HepG2 (cell line): Measurements from ENCODE around the gene KCTD13. TPM values are rescaled to one million over a fixed set of nuclear protein-coding genes. Genes with fewer than 3 reads are reported as not detected.

ENCODE experiments used
- ERF ChIP-seq: IDR thresholded peaks from 2 replicates; pipeline ENCODE4 v1.6.1; 2018; ENCODE audit warnings: missing biosample characterization, missing genetic modification reagents
- FOXA1 ChIP-seq, 2 experiments: fragments of 450-650 bp in 1 of 2; sonication (generic) in 1 of 2; formaldehyde crosslinking in 1 of 2; IDR thresholded peaks; 2 replicates each; pipeline versions ENCODE4 v1.4.0 to v1.6.1; 2016 to 2020; ENCODE audit warnings: missing genetic modification reagents in 1 of 2
- GLI4 ChIP-seq: sonication (generic); formaldehyde crosslinking; IDR thresholded peaks from 2 replicates; pipeline ENCODE4 v1.5.1; 2020; ENCODE audit warnings: missing genetic modification reagents, mild to moderate bottlenecking, moderate library complexity, borderline replicate concordance
- HES4 ChIP-seq: sonication (generic); formaldehyde crosslinking; IDR thresholded peaks from 2 replicates; pipeline ENCODE4 v1.9.0; 2021; ENCODE audit warnings: mild to moderate bottlenecking, missing genetic modification reagents, borderline replicate concordance
- HMG20A ChIP-seq: IDR thresholded peaks from 2 replicates; pipeline ENCODE4 v1.6.1; 2016; ENCODE audit warnings: borderline replicate concordance
- HMGXB3 ChIP-seq: sonication (generic); formaldehyde crosslinking; IDR thresholded peaks from 2 replicates; pipeline ENCODE4 v1.4.0; 2020; ENCODE audit warnings: missing genetic modification reagents, borderline replicate concordance
- JUNB ChIP-seq: sonication (generic); formaldehyde crosslinking; IDR thresholded peaks from 2 replicates; pipeline ENCODE4 v1.8.0; 2022; ENCODE audit warnings: missing genetic modification reagents, mild to moderate bottlenecking, borderline replicate concordance
- KAT8 ChIP-seq: IDR thresholded peaks from 2 replicates; pipeline ENCODE4 v1.6.1; 2016; ENCODE audit warnings: missing genetic modification reagents, missing compliant biosample characterization
- MXI1 ChIP-seq: IDR thresholded peaks from 3 replicates; pipeline ENCODE4 v1.6.1; 2012; ENCODE audit warnings: low read depth, low read length, inconsistent platforms, borderline replicate concordance
- NFRKB ChIP-seq: fragments of 450-650 bp; IDR thresholded peaks from 2 replicates; pipeline ENCODE4 v1.6.1; 2017
- RFXANK ChIP-seq: IDR thresholded peaks from 2 replicates; pipeline ENCODE4 v1.6.1; 2016
- RFXAP ChIP-seq: sonication (generic); formaldehyde crosslinking; IDR thresholded peaks from 2 replicates; pipeline ENCODE4 v1.4.0; 2020; ENCODE audit warnings: missing genetic modification reagents, borderline replicate concordance
- RXRB ChIP-seq: IDR thresholded peaks from 2 replicates; pipeline ENCODE4 v1.6.1; 2016; ENCODE audit warnings: borderline replicate concordance, missing genetic modification reagents, missing compliant biosample characterization
- SNAPC5 ChIP-seq: sonication (generic); formaldehyde crosslinking; IDR thresholded peaks from 2 replicates; pipeline ENCODE4 v1.8.1; 2023; ENCODE audit warnings: mild to moderate bottlenecking, missing genetic modification reagents, borderline replicate concordance
- TBX2 ChIP-seq: sonication (generic); formaldehyde crosslinking; IDR thresholded peaks from 2 replicates; pipeline ENCODE4 v1.5.0; 2020; ENCODE audit warnings: missing genetic modification reagents, mild to moderate bottlenecking, borderline replicate concordance
- THAP7 ChIP-seq: sonication (generic); formaldehyde crosslinking; IDR thresholded peaks from 2 replicates; pipeline ENCODE4 v1.8.1; 2023; ENCODE audit warnings: mild to moderate bottlenecking, missing genetic modification reagents
- TRIM22 ChIP-seq: fragments of 450-650 bp; IDR thresholded peaks from 2 replicates; pipeline ENCODE4 v1.6.1; 2017
- WIZ ChIP-seq: sonication (generic); formaldehyde crosslinking; IDR thresholded peaks from 2 replicates; pipeline ENCODE4 v1.5.1; 2020; ENCODE audit warnings: mild to moderate bottlenecking, missing genetic modification reagents
- ZFP36L1 ChIP-seq: sonication (generic); formaldehyde crosslinking; IDR thresholded peaks from 2 replicates; pipeline ENCODE4 v1.8.0; 2022; ENCODE audit warnings: mild to moderate bottlenecking, missing genetic modification reagents, moderate library complexity
- ZIK1 ChIP-seq: sonication (generic); formaldehyde crosslinking; IDR thresholded peaks from 2 replicates; pipeline ENCODE4 v1.5.0; 2020; ENCODE audit warnings: mild to moderate bottlenecking, low read depth, missing genetic modification reagents, borderline replicate concordance
- ZNF160 ChIP-seq: sonication (generic); formaldehyde crosslinking; IDR thresholded peaks from 2 replicates; pipeline ENCODE4 v1.8.0; 2022; ENCODE audit warnings: mild to moderate bottlenecking, inconsistent platforms, missing genetic modification reagents
- ZNF296 ChIP-seq: sonication (generic); formaldehyde crosslinking; conservative IDR thresholded peaks from 2 replicates; pipeline ENCODE4 v1.5.0; 2020; ENCODE audit warnings: mild to moderate bottlenecking, missing genetic modification reagents
- ZNF382 ChIP-seq: sonication (generic); formaldehyde crosslinking; IDR thresholded peaks from 2 replicates; pipeline ENCODE4 v1.5.0; 2020; ENCODE audit warnings: missing genetic modification reagents, mild to moderate bottlenecking, borderline replicate concordance
- ZNF562 ChIP-seq: sonication (generic); formaldehyde crosslinking; IDR thresholded peaks from 2 replicates; pipeline ENCODE4 v1.8.0; 2022; ENCODE audit warnings: missing genetic modification reagents, borderline replicate concordance
- polyA plus RNA-seq, 8 experiments: library from polyadenylated mRNA; depleted of rRNA in 3 of 8; stranded (reverse) in 7 of 8; unstranded in 1 of 8; fragments of >200 nt; fragmentation: Illumina TruSeq in 4 of 8; extraction: Trizol in 4 of 8; gene quantifications; 2 replicates each; pipeline versions ENCODE4 v1.2.1 to v1.2.3, GENCODE V29; 2011 to 2016; ENCODE audit warnings: low read depth in 4 of 8, missing spikeins in 1 of 8, mixed read lengths in 1 of 8; ENCODE audit not compliant: insufficient read depth in 1 of 8
- total RNA-seq, 5 experiments: library from RNA; depleted of rRNA; stranded (reverse); fragments of >200 nt; fragmentation: Illumina TruSeq; extraction: Trizol; gene quantifications; 2 replicates each; pipeline ENCODE4 v1.2.3, GENCODE V29; 2016; ENCODE audit warnings: low read depth in 1 of 5

The KCTD13 gene
- total and polyA plus RNA-seq, 2 of the 13 experiments (the other 11 are each of a cell fraction or from before 2014, with no cell fraction given): 6.3 to 14.7 TPM

- no peak for TF ChIP-seq TRIM22
- TF ChIP-seq TBX2 (CRISPR knock-in tag): peak; percentile 89
- TF ChIP-seq THAP7 (CRISPR knock-in tag): no peak
- TF ChIP-seq HMGXB3: 0 out of 2 replicates have a peak, but pooled peaks have one; percentile 15
- no peak for TF ChIP-seq ZNF562
- peak; percentile 84; the same call in 1 of the 2 replicates for TF ChIP-seq WIZ (CRISPR knock-in tag)
- no peak for TF ChIP-seq ZNF160 (CRISPR knock-in tag)
- TF ChIP-seq FOXA1 (IDR thresholded peaks at IDR 0.05): no peak
- no peak for TF ChIP-seq FOXA1 (CRISPR knock-in tag; IDR thresholded peaks at IDR 0.05)
- TF ChIP-seq HES4 (CRISPR knock-in tag): no peak
- TF ChIP-seq GLI4 (CRISPR knock-in tag): no peak
- 0 out of 2 replicates have a peak, but pooled peaks have one; percentile 67 for TF ChIP-seq RFXAP
- TF ChIP-seq RXRB (CRISPR knock-in tag): peak; percentile 51
- peak; percentile 44; the same call in 1 of the 2 replicates for TF ChIP-seq ZFP36L1 (CRISPR knock-in tag)
- no peak for TF ChIP-seq RFXANK (CRISPR knock-in tag)
- peak; percentile 68 for TF ChIP-seq ERF
- no peak for TF ChIP-seq MXI1
- TF ChIP-seq HMG20A (CRISPR knock-in tag): no peak; the same call in 1 of the 2 replicates
- TF ChIP-seq SNAPC5 (CRISPR knock-in tag): no peak
- peak; percentile 44 for TF ChIP-seq KAT8 (CRISPR knock-in tag)
- no peak for TF ChIP-seq NFRKB
- TF ChIP-seq ZNF382 (CRISPR knock-in tag): no peak
- no peak for TF ChIP-seq ZIK1 (CRISPR knock-in tag)
- no peak for TF ChIP-seq JUNB
- no peak for TF ChIP-seq ZNF296 (CRISPR knock-in tag)
Observed at GRCh38 chr16:29891525-29892457, 34.2 kb downstream of the KCTD13 start (continued).
